Measurements from ENCODE around the gene NIPAL1. TPM values are rescaled to one million over a fixed set of nuclear protein-coding genes. Genes with fewer than 3 reads are reported as not detected.

The NIPAL1 gene
- polyA plus RNA-seq, 1 donor from 2014 or later = 0.85 TPM

DNA sequence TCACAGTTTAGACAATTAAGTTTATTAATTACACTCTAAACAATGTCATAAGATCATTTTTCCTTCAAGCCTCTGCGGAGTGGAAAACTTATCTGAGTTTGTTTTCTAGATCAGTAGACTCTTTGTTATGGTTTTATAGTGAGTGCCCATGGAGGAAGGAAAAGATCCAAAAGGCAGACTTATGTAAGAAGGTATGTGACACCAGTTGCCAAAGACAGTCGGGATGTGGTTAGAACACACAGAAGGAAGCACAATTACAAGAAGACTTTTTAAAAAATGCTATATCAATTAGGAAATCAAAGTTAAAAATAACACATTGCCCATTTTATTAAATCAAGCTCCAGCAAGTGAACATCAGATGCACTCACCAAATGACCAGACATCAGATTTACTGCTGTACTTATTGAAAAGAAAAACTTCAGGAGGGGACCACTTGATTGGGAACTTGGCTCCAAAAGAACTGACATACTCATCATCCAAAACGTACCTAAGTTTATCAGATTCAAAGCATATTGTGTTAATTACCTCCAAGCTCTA is 57.1 kb downstream of the NIPAL1 start:
- Histone ChIP-seq H3K79me2 (replicated peaks; ENCODE audit: insufficient read depth, low read length) (no peaks in the 10 kb centered on the region), H3F3A (ENCODE audit: insufficient read depth, low read length, poor library complexity, severe bottlenecking) (no peaks in the 10 kb centered on the region), H3K9me2 (ENCODE audit: insufficient read depth, low read length) (no peaks in the 10 kb centered on the region), H3K9me3 (ENCODE audit: low read length) (no peaks in the 10 kb centered on the region), H3K27ac (ENCODE audit: low read length) (no peak overlapping the region), H2AFZ (ENCODE audit: low read depth, low read length) (no peak overlapping the region), H3K4me2 (ENCODE audit: low read length) (no peak overlapping the region), H3K9ac (ENCODE audit: low read length) (no peak overlapping the region), H4K20me1 (ENCODE audit: insufficient read depth) (no peaks in the 10 kb centered on the region), H3K4me3 (ENCODE audit: low read length) (no peak overlapping the region), H3K36me3 (ENCODE audit: insufficient read depth, low read length) (no peaks in the 10 kb centered on the region), H3K27me3 (ENCODE audit: insufficient read depth, low read depth, low read length) (no peaks in the 10 kb centered on the region)
- TF ChIP-seq MXI1 (conservative IDR thresholded peaks at IDR 0.05; ENCODE audit: poor library complexity, severe bottlenecking) = no peak
- TF ChIP-seq, protein P1, sequence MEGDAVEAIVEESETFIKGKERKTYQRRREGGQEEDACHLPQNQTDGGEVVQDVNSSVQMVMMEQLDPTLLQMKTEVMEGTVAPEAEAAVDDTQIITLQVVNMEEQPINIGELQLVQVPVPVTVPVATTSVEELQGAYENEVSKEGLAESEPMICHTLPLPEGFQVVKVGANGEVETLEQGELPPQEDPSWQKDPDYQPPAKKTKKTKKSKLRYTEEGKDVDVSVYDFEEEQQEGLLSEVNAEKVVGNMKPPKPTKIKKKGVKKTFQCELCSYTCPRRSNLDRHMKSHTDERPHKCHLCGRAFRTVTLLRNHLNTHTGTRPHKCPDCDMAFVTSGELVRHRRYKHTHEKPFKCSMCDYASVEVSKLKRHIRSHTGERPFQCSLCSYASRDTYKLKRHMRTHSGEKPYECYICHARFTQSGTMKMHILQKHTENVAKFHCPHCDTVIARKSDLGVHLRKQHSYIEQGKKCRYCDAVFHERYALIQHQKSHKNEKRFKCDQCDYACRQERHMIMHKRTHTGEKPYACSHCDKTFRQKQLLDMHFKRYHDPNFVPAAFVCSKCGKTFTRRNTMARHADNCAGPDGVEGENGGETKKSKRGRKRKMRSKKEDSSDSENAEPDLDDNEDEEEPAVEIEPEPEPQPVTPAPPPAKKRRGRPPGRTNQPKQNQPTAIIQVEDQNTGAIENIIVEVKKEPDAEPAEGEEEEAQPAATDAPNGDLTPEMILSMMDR (IDR thresholded peaks at IDR 0.05; ENCODE audit: poor library complexity, severe bottlenecking) = no peak
- no peak for TF ChIP-seq EP300 (conservative IDR thresholded peaks at IDR 0.05; ENCODE audit: poor library complexity, severe bottlenecking)
- no peak for TF ChIP-seq RAD21 (conservative IDR thresholded peaks at IDR 0.05)
- no peak for TF ChIP-seq TAF1 (IDR thresholded peaks at IDR 0.05; ENCODE audit: low read depth)
- TF ChIP-seq SMC3 (conservative IDR thresholded peaks at IDR 0.05; ENCODE audit: poor library complexity) = no peak
- no peak for TF ChIP-seq EZH2 (IDR thresholded peaks at IDR 0.05; ENCODE audit: borderline replicate concordance, insufficient read depth, low read length, poor library complexity, severe bottlenecking)
- TF ChIP-seq, protein P2, sequence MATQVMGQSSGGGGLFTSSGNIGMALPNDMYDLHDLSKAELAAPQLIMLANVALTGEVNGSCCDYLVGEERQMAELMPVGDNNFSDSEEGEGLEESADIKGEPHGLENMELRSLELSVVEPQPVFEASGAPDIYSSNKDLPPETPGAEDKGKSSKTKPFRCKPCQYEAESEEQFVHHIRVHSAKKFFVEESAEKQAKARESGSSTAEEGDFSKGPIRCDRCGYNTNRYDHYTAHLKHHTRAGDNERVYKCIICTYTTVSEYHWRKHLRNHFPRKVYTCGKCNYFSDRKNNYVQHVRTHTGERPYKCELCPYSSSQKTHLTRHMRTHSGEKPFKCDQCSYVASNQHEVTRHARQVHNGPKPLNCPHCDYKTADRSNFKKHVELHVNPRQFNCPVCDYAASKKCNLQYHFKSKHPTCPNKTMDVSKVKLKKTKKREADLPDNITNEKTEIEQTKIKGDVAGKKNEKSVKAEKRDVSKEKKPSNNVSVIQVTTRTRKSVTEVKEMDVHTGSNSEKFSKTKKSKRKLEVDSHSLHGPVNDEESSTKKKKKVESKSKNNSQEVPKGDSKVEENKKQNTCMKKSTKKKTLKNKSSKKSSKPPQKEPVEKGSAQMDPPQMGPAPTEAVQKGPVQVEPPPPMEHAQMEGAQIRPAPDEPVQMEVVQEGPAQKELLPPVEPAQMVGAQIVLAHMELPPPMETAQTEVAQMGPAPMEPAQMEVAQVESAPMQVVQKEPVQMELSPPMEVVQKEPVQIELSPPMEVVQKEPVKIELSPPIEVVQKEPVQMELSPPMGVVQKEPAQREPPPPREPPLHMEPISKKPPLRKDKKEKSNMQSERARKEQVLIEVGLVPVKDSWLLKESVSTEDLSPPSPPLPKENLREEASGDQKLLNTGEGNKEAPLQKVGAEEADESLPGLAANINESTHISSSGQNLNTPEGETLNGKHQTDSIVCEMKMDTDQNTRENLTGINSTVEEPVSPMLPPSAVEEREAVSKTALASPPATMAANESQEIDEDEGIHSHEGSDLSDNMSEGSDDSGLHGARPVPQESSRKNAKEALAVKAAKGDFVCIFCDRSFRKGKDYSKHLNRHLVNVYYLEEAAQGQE (IDR thresholded peaks at IDR 0.05; ENCODE audit: borderline replicate concordance) = no peak

DNA sequence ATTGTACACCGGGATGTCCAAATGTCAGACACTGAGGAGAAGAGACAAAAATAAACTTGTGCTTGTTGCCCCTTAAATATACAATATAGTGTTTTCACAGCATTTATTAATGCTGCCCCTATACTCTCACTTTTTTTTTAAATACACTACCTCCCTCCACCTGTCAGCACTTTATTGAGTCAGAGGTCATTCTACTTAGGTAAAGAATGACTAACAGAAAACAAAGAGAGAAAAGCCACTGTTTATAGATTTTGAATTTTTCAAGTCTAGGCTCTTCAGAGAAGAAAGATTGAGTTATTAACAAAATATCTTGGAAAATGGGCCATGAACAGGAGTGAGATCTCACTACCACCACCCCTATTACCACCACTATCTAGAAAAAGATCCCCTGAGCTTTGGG is 58.1 kb downstream of the NIPAL1 start:
- no peak overlapping the region for H3K27ac ChIP-seq (ENCODE audit: low read length)
- TF ChIP-seq, protein P1 (IDR thresholded peaks at IDR 0.05; ENCODE audit: poor library complexity, severe bottlenecking) = no peak
- no peaks in the 10 kb centered on the region for H3K9me2 ChIP-seq (ENCODE audit: insufficient read depth, low read length)
- H3K4me2 ChIP-seq (ENCODE audit: low read length) = no peak overlapping the region
- no peaks in the 10 kb centered on the region for H3K9me3 ChIP-seq (ENCODE audit: low read length)
- H3K79me2 ChIP-seq (replicated peaks; ENCODE audit: insufficient read depth, low read length) = no peaks in the 10 kb centered on the region
- no peak overlapping the region for H3K9ac ChIP-seq (ENCODE audit: low read length)
- no peaks in the 10 kb centered on the region for H3F3A ChIP-seq (ENCODE audit: insufficient read depth, low read length, poor library complexity, severe bottlenecking)
- no peaks in the 10 kb centered on the region for H3K27me3 ChIP-seq (ENCODE audit: insufficient read depth, low read depth, low read length)
- no peaks in the 10 kb centered on the region for H3K36me3 ChIP-seq (ENCODE audit: insufficient read depth, low read length)
- H3K4me3 ChIP-seq (ENCODE audit: low read length) = no peak overlapping the region
- no peaks in the 10 kb centered on the region for H4K20me1 ChIP-seq (ENCODE audit: insufficient read depth)
- H2AFZ ChIP-seq (ENCODE audit: low read depth, low read length) = no peak overlapping the region

Measured in neural cell (in vitro differentiated cells).